GM19238 (cell line): ENCODE results near the gene ZNF662.

Source experiments
- DNase-seq: peaks from one replicate; pipeline ENCODE4 v3.0.0; 2011; ENCODE audit warnings: low spot score; ENCODE audit not compliant: insufficient read length

The ZNF662 gene

GRCh38 chr3:42935472-42935871 is 29.5 kb downstream of the ZNF662 start:
- DNase-seq, result no peak

- no peak for DNase-seq
These were observed 30.4 kb downstream of the ZNF662 start for GRCh38 chr3:42936157-42936981.

- no peak for DNase-seq
These were observed 31.4 kb downstream of the ZNF662 start for GRCh38 chr3:42937334-42937733.

GRCh38 chr3:42942693-42943092 is 36.8 kb downstream of the ZNF662 start:
- DNase-seq, result no peak

GRCh38 chr3:42946050-42946449 is 40.1 kb downstream of the ZNF662 start:
- no peak for DNase-seq

- no peak for DNase-seq
These were observed 51.6 kb downstream of the ZNF662 start for GRCh38 chr3:42957573-42957972.

- no peak for DNase-seq
These were observed 54.3 kb downstream of the ZNF662 start for GRCh38 chr3:42960282-42960681.

GRCh38 chr3:42960786-42961185 is 54.8 kb downstream of the ZNF662 start:
- DNase-seq, result no peak

- no peak for DNase-seq
These were observed 55.7 kb downstream of the ZNF662 start for GRCh38 chr3:42961633-42962032.

- DNase-seq, result no peak
These were observed 57.3 kb downstream of the ZNF662 start for GRCh38 chr3:42963269-42963668.

GRCh38 chr3:42964266-42964665 is 58.3 kb downstream of the ZNF662 start:
- DNase-seq, result no peak
